NCI-H1092 treated with DMSO at 0.1 percent for 48 hours (cell line): ENCODE measurements around the gene JMJD8.

ENCODE experiments used
- DNase-seq: peaks from one replicate; lab custom pipeline; 2025; lab: John Stamatoyannopoulos, UW

JMJD8 gene

GRCh38 chr16:638034-638543 lies 46.0 kb downstream of the JMJD8 start:
- no peak for DNase-seq

- DNase-seq, result no peak
Measured at GRCh38 chr16:637081-638018, 46.8 kb downstream of the JMJD8 start.

GRCh38 chr16:636206-637080 lies 47.7 kb downstream of the JMJD8 start, which contains the start of gene METTL26:
Gene METTL26, minus strand, starts transcription at chr16:636305. Its CDS starts 15 bp downstream, at chr16:636290.
- DNase-seq, result peak; percentile 93

- DNase-seq, result no peak
Measured at GRCh38 chr16:635573-636205, 48.4 kb downstream of the JMJD8 start.

- DNase-seq, result no peak
Measured at GRCh38 chr16:634996-635395, 49.1 kb downstream of the JMJD8 start.

- no peak for DNase-seq
Measured at GRCh38 chr16:634051-634670, 50.0 kb downstream of the JMJD8 start.

- DNase-seq, result no peak
Measured at GRCh38 chr16:633336-634050, 50.6 kb downstream of the JMJD8 start.

- DNase-seq, result no peak
Measured at GRCh38 chr16:632486-633335, 51.4 kb downstream of the JMJD8 start.

GRCh38 chr16:631808-632358 lies 52.3 kb downstream of the JMJD8 start:
- no peak for DNase-seq
